Activated CD4-positive, CD25-positive, alpha-beta regulatory T cell treated with anti-CD3 and anti-CD28 coated beads, Interleukin-2, amount 50 U/mL, for 24 hours (primary cell): ENCODE data around the gene NPC1.
A peak's percentile ranks its signal among the peaks of the same experiment; 100 is the strongest.
"Not testable (repeated sequence)": the region's sequence is repeated elsewhere in the genome, so short reads cannot be mapped to it uniquely, and the experiment has no call there.

Source experiments
- ATAC-seq, 2 donors: fragments of 150-1000 bp; cut with Tn5 transposase; one replicate each; pipeline ENCODE4 v1.10.0; 2021; ENCODE audit warnings: mild to moderate bottlenecking in 1 of 2, moderate library complexity in 1 of 2

NPC1 gene

DNA sequence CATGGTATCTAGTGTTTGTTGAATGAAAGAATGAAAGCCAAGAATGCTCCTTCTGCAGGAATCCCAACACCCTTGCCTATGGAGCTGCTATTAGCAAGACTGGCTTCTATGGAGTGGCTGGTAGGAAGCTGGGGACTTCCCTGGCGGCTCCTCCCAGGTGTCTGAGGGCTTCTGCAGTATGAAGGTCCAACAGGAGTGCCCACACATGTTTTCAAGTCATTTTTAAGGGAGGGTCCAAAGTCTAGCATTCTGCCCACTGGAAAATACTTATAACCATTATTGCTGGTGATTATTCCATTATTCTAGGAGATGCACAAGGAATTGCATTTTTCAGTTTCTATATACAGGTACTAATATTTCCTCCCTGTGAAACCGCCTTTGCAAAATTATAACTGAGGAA is 21.9 kb upstream of the NPC1 start:
- ATAC-seq, result no peak

DNA sequence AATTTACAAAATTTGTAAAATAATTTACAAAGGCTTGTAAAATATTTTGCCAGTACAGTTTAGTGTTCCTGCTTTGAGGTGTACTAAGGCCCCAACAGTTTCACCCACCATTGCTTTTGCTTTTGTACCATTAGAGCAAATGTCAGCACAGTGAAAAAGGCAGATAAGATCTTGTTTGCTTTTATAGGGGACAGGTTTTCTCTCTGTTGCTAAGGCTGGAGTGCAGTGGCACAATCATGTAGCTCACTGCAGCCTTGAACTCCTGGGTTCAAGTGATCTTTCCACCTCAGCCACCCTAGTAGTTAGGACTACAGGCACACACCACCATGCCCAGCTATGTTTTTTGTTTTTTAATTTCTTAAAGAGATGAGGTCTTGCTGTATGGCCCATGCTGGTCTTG is 19.6 kb upstream of the NPC1 start:
- no peak for ATAC-seq

DNA sequence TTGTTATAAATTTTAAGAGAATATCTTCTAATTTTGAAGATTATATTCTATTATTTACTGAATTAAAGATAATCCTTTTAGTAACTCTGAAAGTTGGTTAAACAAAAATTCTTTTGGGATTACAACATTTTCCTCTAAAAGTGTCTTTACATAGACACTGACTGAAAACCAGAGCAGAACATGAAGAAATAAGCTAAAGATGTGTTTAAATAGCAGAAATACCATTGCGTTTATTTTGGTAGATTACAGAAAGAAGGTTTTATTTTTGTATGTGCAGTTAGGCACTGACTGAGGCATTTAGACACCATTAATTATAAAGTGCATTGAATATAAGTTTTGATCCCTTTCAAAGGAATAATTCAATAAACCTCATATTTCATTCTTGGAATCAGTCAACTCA is 13.5 kb upstream of the NPC1 start:
- ATAC-seq, result no peak

DNA sequence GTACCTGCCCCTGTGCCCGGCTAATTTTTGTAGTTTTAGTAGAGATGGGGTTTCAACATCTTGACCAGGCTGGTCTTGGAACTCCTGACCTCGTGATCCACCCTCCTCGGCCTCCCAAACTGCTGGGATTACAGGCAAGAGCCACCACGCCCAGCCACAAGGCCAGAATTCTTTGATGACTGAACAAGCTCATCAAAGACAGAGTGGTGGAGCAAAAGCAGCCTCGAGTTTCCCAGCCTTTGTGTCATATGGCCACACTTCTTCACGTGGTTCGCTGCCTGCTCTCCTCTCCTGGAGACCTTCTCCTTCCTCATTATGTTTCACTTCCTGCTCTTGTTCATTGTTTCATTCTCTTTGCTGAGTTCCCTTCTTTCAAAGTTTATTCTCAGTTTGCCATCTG is 9.9 kb upstream of the NPC1 start:
- ATAC-seq, result no peak

- ATAC-seq, result no peak
Measured at GRCh38 chr18:23595591-23595990, 9.3 kb upstream of the NPC1 start.

- ATAC-seq, result no peak
Measured at GRCh38 chr18:23593720-23594119, 7.4 kb upstream of the NPC1 start.

DNA sequence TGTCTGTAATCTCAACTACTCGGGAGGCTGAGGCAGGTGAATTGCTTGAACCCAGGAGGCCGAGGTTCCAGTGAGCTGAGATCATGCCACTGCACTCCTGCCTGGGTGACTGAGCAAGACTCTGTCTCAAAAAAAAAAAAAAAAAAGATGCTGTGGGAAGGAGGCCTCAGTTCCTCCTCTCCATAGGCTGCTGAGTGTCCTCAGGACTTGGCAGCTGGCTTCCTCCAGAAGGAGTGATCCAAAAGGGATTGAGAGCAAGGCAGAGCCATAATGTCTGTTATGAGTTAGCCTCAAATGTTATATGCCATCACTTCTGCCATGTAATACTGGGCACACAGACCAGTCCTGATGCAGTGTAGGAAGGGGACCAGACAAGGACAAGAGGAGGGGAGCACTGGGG is 6.6 kb upstream of the NPC1 start:
- no peak for ATAC-seq

DNA sequence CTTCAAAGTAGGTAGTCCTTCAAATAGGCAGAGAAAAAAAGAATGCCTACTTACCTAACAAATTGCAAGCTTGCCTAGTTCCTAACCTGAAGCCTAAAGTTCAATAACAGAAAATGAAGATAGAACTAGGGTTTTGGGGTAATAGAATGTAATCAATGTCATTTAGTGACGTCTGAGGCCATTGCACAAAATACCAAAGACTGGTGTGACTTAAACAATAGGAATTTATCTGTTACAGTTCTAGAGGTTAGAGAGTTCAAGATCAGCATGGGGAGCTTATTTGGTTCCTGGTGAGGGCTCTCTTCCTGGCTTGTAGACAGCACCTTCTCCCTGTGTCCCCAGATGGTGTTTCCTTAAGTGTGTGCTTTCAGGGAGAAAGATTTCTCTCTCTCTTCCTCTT is 4.7 kb upstream of the NPC1 start:
- no peak for ATAC-seq

DNA sequence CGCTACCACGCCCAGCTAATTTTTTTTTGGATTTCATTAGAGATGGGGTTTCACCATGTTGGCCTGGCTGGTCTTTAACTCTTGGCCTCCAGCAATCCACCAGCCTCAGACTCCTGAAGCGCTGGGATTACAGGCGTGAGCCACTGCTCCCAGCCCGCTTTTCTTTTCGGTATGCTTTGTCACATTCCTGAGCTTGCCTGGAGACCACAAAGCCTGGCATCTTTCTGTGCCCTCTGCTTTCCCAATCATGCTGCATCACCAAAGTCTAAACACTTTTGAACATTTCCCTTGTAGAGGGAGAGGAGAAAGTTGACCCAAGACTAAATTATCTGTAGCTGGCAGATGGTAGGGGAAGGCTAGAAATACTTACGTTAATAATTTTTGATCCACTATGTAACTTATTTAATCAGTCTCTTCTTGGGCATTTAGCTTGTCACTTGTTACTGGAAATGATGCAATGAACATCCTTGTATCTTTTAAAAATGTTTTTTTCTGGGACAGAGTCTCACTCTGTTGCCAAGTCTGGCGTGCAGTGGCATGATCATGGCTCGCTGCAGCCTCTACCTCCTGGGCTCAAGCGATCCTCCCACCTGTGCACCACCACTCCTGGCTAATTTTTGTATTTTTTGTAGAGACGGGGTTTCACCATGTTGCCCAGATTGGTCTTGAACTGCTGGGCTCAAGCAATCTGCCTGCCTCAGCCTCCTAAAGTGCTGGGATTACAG is 2.7 kb upstream of the NPC1 start:
- no peak for ATAC-seq

GRCh38 chr18:23587220-23587642 is 925 bp upstream of the NPC1 start:
- no peak for ATAC-seq

DNA sequence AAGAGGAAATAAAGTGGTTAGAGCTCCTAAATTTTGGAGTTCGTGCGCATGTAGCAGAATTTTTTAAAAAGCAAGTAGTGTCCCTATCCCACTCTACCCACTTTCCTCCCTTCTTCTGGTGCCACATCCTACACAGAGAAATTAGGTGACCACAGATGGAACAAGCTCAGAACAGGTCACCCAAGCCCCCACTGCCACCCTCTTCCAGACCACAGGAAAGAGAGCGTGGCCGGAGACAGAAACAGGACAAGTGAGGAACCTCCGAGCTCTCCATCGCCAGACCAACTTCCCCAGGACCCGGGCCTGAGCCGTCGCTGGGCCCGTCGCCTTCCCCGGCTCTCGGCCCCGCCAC is 433 bp downstream of the NPC1 start:
- no peak for ATAC-seq

DNA sequence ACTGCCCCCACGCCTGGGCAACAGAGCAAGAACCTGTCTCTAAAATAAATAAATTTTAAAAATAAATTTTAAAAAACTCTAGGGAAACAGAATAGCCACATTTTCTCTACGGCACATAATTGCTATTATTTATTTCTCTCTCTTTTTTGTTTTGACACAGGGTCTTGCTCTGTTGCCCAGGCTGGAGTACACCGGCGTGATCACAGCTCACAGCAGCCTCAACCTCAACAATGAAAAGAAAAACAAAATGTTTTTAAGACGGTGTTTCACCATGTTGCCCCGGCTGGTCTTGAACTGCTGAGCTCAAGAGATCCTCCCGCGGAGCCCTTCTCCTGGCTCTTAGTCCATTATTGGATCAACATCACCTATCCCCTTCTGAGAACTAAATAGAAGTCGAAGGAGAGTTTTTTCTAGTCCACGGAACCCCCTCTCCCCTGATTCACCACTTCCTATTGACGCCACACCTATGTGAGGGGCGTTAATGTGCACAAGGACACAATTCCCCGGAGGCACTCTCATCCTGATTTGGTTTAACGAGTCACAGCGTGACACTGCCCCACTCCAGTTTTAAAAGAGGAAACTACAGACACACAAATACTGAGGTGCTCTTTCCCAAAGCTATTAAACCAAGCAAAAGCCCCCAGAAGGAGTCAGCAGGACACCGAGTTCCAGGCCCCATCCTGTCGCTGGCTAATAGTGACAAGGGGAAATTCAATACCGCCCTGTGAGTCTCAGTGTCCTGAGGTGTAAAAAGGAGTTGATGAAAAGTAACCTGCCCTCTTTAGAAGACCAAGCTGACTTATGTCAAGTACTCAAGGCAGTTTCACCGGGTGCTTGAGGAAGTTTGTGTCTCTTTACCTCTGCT is 1.1 kb downstream of the NPC1 start:
- no peak for ATAC-seq

- no peak for ATAC-seq
Measured at GRCh38 chr18:23584019-23584983, 2.0 kb downstream of the NPC1 start.

- ATAC-seq, result no peak
Measured at GRCh38 chr18:23583071-23583865, 3.0 kb downstream of the NPC1 start.

GRCh38 chr18:23580677-23581367 is 5.5 kb downstream of the NPC1 start:
- ATAC-seq, result peak in 1 of 2 donors; percentile 59

DNA sequence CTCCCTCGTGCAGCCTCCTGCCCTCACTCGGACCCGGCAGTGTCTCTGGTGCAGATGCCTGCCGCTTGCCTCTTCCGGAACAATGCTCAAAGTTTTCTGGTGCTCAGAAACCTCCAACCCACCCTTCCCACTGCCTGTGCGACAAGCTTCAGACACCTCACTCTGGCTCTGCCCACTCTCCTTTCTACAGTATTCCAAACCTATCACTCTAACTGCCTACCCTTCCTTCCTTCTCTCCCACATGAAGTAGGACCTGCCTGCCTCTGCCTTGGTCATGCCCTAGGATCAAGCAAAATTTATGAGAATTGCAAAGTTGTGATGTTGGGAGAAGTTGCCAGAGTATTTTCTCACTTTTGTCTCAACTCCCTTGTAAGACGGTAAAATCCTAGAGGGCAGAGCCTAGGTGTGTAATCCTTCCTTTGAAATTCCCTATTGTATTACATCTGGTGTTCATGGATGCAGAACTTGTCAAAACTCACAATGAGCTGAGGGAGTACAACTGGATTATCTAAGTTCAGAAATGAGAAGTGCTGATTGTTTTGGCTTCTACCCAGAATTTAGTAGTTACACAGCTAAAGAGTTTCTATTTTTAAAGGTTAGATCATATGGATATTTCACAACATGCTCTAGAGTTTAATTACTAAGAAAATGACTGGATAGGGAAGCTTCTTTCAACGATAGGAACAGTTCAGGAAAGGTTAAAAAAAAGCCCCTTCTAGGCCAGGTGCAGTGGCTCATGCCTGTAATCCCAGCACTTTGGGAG is 7.2 kb downstream of the NPC1 start:
- no peak for ATAC-seq

- ATAC-seq, result no peak
Measured at GRCh38 chr18:23578067-23578701, 8.1 kb downstream of the NPC1 start.

DNA sequence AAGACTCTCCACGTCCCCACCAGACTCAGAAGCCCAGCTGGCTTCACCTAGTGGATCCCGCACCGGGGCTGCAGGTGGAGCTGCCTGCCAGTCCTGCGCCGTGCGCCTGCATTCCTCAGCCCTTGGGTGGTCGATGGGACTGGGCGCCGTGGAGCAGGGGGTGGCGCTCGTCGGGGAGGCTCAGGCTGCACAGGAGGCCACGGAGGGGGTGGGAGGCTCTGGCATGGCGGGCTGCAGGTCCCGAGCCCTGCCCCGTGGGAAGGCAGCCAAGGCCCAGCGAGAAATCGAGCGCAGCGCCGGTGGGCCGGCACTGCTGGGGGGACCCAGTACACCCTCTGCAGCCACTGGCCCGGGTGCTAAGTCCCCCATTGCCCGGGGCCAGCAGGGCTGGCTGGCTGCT is 8.8 kb downstream of the NPC1 start:
- ATAC-seq, result not testable (repeated sequence)

DNA sequence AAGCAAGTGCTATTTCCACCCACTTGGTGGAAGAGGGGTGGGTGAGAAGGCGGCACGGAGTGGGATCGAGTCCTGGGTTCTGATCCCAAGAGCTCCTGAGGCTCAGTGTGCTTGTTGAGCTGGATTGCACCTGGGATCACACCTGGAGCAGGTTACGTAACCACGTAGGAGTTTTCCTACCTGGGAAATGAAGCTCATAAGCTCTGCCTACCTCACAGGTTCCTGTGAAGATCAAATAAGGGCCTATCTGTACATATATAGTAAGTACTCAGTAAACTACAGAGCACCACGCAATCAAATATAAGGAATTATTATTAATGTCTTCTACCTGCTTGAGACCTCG is 11.0 kb downstream of the NPC1 start:
- no peak for ATAC-seq

DNA sequence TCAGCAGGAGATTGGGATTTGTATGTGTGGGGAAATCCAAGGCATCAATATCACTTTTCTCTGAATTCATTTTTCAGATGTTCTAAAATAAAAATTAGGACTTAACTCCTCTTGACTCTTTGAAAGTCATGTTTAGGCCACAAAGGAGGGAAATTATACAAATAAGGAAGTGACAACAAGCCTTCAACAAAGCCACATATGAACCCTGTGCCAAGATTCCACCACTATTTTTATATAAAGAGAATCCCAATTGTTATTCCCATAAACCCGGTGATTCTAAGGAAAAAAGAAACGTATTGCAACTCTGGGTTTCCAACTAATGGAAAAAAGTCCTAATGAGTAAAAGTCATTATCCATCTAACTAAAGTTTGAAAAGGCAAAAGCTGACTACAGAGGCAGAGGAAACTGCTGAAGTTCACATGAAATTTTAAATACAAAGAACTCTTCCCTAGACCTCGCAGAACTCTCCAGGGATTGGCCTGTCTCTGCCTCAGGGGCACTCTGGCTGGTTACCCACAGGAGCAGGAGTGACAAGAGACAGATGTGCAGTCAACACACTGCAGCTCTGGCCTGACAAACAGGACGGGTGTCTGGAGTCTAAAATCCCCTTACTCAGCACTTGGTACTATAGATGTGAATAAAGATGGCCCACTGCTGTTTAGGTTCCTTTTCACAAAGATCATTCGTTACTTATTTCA is 11.5 kb downstream of the NPC1 start:
- no peak for ATAC-seq
